GM12891 (cell line): ENCODE data around the gene PUS3.
"Not testable (repeated sequence)": the region's sequence is repeated elsewhere in the genome, so short reads cannot be mapped to it uniquely, and the experiment has no call there.

ENCODE experiments used
- PAX5 ChIP-seq: IDR thresholded peaks from 2 replicates; pipeline ENCODE4 v1.6.1; 2011; ENCODE audit warnings: low read length, moderate library complexity, mild to moderate bottlenecking; ENCODE audit not compliant: insufficient read depth, severe bottlenecking
- POLR2A ChIP-seq: IDR thresholded peaks from 2 replicates; pipeline ENCODE4 v1.6.1; 2011; ENCODE audit warnings: low read depth, low read length, control low read depth
- POLR2AphosphoS5 ChIP-seq: IDR thresholded peaks from 2 replicates; pipeline ENCODE4 v1.6.1; 2011; ENCODE audit warnings: low read depth, low read length, control low read depth
- POU2F2 ChIP-seq: IDR thresholded peaks from 2 replicates; pipeline ENCODE4 v1.6.1; 2011; ENCODE audit warnings: low read depth, mild to moderate bottlenecking, control low read depth, low read length, moderate library complexity
- SPI1 ChIP-seq: IDR thresholded peaks from 2 replicates; pipeline ENCODE4 v1.6.1; 2011; ENCODE audit warnings: low read depth, low read length, control low read depth
- TAF1 ChIP-seq: IDR thresholded peaks from 2 replicates; pipeline ENCODE4 v1.6.1; 2011; ENCODE audit warnings: low read depth, low read length, control low read depth

DNA sequence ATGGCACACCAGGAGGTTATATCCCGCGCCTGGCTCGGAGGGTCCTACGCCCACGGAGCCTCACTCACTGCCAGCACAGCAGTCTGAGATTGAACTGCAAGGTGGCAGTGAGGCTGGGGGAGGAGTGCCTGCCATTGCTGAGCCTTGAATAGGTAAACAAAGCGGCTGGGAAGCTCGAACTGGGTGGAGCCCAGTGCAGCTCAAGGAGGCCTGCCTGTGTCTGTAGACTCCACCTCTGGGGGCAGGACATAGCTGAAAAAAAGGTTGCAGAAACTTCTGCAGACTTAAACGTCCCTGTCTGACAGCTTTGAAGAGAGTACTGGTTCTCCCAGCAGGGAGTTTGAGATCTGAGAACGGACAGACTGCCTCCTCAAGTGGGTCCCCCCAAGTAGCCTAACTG lies 45.3 kb downstream of the PUS3 start:
- not testable (repeated sequence) for TF ChIP-seq TAF1, POLR2A, POLR2AphosphoS5, SPI1, PAX5, POU2F2
